ENCODE measurements around the gene USP3. TPM values are rescaled to one million over a fixed set of nuclear protein-coding genes. Genes with fewer than 3 reads are reported as not detected.
A peak's percentile ranks its signal among the peaks of the same experiment; 100 is the strongest.

The USP3 gene
- total RNA-seq, 2 donors from 2014 or later = 40.3 to 41.8 TPM

DNA sequence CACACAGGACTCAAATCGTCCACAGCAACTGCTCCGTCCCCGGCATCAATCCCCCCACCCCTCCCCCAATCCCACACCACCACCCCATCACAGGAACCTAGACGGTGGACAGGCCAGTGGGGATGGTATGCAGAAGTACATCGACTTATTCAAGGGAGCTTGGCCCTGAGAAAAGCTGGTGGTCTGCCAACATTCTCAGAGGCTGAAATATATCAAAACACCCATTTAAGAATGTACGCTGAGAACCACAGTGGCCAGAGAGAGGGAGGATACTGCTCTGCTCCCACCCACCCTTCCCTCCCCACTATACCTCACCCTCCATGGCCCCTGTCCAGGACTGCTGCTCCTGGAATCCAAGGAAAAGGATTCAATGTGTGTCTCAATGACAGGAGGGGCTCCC, 12.4 kb upstream of the USP3 start:
- intact Hi-C loops (cut with DNase I) = no loop called here
- no peak for DNase-seq (ENCODE audit: low spot score)

- no peak for DNase-seq (ENCODE audit: low spot score)
- intact Hi-C loops (cut with DNase I) = no loop called here
These were observed 11.8 kb upstream of the USP3 start for GRCh38 chr15:63492541-63493077.

DNA sequence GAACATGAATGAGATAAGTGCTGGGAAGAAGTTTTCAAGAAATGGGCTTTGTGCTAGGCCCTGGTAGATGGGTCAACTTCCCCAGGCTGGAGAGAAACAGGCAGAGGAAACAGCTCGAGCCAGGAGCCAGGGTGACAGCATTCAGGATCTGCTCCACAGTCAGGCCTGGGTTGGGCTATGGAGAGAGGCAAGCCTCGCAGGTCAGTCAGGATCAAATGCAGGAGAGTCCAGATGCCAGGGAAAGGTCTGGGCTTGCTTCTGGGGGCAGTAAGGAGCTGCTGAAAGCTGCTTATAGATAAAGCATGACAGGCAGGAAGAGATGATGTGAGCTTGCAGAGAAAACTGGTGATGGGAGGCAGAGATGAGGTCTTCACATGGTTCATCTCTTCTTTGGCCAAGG, 11.0 kb upstream of the USP3 start:
- intact Hi-C loops (cut with DNase I) = no loop called here
- no peak for DNase-seq (ENCODE audit: low spot score)

GRCh38 chr15:63494408-63494807, 10.0 kb upstream of the USP3 start:
- DNase-seq (ENCODE audit: low spot score) = no peak
- intact Hi-C loops (cut with DNase I) = no loop called here

DNA sequence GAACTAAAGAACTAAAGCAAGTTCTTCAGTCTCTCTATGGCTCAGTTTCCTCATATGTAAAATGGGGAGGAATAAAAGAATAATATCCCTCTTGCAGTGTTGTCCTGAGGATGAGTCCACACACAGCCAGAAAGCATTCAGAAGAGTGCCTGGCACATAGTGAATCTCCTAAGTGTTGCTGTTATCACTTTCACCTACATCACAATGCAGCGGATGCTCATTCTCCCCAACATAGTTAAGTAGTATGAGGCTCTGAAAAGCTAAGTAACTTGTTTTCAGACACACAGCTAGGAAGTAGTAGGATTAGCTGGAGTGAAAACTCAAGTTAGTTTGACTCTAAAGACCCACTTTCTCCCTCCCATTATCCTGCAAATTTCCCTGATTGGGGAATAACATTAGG, 9.1 kb upstream of the USP3 start:
- no peak for DNase-seq (ENCODE audit: low spot score)
- intact Hi-C loops (cut with DNase I) = no loop called here

DNA sequence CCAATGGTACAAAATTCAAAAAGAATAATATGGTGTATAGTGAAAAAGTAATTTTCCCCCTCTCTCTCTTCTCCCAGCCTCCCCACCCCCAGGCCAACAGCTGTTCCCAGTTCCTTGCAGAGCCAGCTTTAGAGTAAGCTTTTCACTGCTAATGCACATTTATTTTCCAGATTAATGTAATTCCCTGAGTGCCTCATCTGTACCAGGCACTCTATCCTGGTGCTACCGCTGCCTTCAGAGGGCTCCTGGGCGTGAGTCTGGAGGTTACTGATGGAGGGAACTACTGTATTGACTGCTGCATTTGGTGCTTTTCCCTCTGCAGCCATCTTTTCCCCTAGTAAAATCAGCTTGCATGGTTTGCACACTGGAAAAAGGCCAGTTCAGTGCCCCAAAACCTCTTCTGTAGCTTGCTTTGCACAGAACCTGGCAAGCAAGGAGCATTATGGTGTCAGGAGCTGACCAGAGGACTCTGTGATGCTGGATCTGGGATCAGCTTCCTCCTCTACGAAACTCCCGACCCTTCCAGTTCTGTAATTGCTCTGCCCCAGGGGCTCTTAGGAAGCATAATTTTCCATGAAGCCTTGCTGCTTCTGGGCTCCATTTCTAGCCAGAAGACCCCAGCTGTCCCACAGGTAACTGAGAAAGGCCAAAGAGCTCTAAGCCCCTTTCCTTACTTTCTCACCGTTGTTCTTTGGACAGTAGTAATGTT, 8.5 kb upstream of the USP3 start:
- no peak for DNase-seq (ENCODE audit: low spot score)
- intact Hi-C loops (cut with DNase I) = no loop called here

- intact Hi-C loops (cut with DNase I) = no loop called here
- no peak for DNase-seq (ENCODE audit: low spot score)
These were observed 6.5 kb upstream of the USP3 start for GRCh38 chr15:63497642-63498467.

DNA sequence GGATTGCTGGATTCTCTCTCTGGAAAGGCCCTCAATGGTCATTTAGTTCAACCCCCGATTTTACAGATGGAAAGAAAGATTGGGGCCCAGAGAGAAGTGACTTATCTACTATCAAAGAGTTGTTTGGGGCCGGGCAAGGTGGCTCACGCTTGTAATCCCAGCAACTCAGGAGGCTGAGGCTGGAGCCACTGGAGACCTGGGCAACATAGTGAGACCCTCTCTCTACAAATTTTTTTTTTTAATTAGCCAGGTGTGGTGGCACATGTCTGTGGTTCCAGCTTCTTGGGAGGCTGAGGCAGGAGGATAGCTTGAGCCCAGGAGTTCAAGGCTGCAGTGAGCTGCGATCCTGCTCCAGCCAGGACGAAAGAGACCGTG, 5.2 kb upstream of the USP3 start:
- intact Hi-C loops (cut with DNase I) = no loop called here
- DNase-seq (ENCODE audit: low spot score) = no peak

- DNase-seq (ENCODE audit: low spot score) = no peak
- intact Hi-C loops (cut with DNase I) = loop anchor here in 1 of 2 donors (5.0 to 10.0 kb wide), 2 partner anchors 55 to 98 kb away; partner anchors contain the start of gene FBXL22
These were observed 4.8 kb upstream of the USP3 start for GRCh38 chr15:63499611-63500010.

GRCh38 chr15:63500265-63501250, 3.8 kb upstream of the USP3 start:
- DNase-seq (ENCODE audit: low spot score) = no peak
- intact Hi-C loops (cut with DNase I) = loop anchor here in 1 of 2 donors (5.0 to 10.0 kb wide), 2 partner anchors 54 to 97 kb away; partner anchors contain the start of gene FBXL22

DNA sequence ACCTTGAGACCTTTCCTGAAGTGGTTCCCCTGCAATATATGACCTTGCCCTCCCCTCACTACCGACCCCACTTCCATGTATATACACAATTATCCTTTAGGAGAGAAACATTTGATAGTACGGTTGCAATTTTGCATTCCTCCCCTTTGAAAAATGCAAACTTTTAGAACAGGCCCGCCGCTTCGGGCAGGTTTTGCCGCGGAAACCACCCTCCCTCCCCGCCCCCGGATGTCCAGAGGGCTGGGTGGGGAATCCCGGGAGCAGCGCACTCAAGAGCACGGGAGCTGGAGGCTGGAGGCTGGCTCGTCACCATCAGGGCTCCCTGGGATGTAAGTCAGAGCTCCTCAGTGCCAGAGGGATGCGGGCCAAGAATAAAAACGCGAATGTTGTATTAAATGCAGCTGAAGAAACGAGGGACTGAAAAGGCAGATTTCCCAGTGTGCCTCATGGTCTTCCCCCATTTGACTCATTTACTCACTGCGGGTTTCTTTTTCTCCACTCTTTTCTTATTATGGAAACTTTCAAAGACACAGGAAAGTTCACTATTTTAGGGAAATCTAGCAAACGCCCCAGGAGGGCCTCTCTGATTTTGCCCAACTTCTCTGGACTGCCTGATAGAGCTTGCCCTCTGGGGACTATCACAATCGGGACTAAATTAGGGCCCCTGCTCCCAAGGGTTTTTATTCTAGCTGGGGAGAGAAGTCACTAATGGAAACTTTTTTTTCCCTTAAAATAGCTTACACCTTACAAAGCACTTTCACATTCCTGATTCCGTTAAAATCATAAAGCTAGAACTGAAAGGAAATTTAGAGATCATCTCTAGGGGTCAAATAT, 2.9 kb upstream of the USP3 start:
- peak; percentile 96 for DNase-seq (ENCODE audit: low spot score)
- intact Hi-C loops (cut with DNase I) = loop anchor here in 1 of 2 donors (5.0 to 10.0 kb wide), 2 partner anchors 53 to 96 kb away; partner anchors contain the start of gene FBXL22

DNA sequence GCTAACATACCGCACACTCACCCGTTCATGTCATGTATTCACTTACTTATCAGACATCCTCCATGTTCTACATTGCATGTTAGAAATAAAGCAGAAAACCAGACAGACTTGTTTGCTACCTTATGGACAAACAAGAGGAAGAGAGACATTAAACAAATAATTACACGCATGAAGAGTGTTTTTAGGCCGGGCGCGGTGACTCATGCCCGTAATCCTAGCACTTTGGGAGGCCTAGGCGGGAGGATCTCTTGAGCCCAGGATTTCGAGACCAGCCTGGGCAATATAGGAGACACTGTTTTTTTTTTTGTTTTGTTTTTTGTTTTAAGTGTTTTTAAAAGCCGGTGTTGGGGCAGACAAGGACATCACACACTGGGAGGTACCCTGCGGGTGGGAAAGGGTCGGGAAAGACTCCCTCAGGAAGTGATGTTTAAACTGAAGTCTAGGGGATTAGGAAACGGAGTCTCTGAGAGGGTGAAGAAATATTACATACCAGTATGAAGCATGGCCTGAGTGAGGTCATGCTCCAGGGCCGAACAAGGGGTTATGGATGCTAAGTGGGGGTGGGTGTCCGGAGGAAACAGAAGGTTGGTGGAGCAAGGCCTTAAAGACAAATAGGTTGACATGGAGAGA, 2.1 kb upstream of the USP3 start:
- intact Hi-C loops (cut with DNase I) = loop anchor here in 1 of 2 donors (5.0 to 10.0 kb wide), 2 partner anchors 53 to 95 kb away; partner anchors contain the start of gene FBXL22
- DNase-seq (ENCODE audit: low spot score) = no peak

DNA sequence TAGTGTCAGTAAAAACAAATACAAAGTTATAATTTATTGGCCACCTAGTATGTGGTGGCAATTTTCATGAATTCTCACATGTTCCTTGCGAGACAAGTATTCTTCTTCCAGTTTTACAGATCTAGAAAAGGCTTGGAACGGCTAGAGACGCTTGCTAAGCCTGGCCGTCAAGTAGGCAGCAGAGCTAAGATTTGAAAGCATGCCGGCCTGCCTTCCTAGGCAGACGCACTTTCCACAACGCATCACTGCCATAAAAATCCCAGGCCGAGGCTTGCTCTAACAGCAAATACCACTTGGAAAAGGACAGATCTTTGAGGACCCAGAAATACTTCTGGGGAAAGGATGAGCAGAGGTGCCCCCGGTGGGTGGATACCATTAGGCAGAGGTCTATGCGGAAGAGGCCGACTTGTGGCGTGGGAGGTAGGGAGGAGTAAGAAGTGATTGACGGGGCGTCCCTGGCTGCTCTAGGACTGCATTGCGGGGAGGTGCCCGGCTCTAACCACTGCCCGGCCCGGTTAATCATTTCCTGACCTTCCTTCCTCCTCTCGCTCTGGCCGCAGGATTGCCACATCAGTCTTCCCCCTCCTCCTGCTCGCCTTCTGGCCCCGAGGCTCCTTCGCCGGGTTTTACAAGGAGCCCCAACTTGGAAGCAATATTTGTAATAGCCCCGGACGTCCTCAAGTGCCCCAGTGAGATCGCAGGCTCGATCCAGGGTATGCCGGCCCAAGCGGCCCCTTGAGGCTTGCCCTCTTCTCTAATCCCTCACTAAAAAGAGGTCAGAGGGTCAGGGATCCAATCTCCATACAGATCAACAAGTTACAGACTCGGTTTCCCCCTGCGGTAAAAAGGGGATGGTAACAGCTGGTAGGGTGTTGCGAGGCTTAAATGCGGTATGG, 1.3 kb upstream of the USP3 start:
- peak; percentile 98 for DNase-seq (ENCODE audit: low spot score)
- intact Hi-C loops (cut with DNase I) = loop anchor here in 1 of 2 donors (5.0 to 10.0 kb wide), 2 partner anchors 52 to 94 kb away; partner anchors contain the start of gene FBXL22

DNA sequence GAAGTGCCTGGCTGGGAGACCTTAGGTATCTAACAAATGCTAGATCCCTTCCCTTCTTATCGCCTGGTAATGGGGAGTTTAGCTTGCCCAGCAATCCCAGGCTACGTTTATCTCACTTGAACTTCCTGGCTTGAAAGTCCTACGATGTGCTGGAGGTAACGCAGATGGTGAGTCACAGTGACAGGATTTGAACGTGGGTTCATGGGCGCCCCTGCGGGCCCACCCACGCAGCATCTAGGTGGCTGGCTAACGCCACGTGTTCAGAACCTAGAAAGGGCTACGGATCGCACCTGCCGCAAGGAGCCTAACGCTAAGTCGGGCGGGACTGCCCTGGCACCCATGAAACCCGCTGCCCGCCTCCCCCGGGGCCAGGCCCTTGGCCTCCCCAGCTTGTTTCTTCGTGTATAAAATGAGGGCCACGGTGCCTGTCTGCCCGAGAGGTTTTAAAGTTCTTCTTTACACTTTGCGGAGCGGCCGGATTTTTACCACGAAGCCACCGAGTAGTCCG, 600 bp upstream of the USP3 start:
- intact Hi-C loops (cut with DNase I) = loop anchor here in 1 of 2 donors (5.0 to 10.0 kb wide), 2 partner anchors 51 to 94 kb away; partner anchors contain the start of gene FBXL22
- DNase-seq (ENCODE audit: low spot score) = no peak

DNA sequence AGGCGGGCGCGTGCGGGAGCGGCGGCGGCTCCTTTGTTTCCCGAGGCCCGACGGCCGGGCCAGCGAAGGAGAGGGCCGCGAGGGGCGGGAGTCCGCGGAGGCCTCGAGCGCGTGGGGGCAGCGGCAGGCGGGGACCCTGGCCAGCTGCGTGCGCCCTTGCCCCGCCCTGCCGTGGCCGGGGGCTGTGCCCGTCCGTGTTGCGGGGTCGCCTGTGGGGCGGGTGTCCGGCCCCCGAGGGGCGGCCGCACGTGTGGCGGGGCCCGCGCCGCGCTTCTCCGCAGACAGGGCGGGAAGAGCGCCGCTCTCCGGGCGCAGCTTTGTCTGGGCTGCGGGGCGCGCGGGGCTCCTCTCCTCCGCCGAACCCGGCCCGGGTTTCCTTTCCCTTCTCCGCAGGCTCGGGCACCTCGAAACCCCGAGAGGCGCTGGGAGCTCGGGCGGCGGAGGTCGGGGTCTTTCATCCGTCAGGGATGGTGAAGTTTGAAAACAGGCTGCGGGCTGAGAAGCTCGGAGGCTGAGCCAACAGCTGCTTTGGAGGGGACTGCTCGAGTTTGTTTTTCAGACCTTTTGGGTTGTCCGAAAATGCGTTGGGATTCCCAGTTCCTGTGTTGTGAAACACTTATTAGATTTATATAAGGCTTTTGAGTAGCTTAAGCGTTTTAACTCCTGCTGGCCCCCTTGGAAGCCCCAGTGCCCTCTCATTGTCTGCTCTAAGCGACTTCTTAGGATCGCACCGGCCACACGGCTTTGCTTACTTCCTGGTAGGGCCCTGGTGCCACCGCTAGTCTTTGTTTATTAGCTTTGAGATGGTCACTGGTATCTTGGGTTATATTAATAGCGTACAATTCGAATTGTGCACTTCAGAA, 817 bp downstream of the USP3 start:
- DNase-seq (ENCODE audit: low spot score) = peak; percentile 90
- intact Hi-C loops (cut with DNase I) = loop anchor here in 1 of 2 donors (5.0 to 10.0 kb wide), 2 partner anchors 50 to 92 kb away; partner anchors contain the start of gene FBXL22
